GM18505 (cell line): ENCODE measurements around the gene FAM227B.
"Not testable (repeated sequence)": the region's sequence is repeated elsewhere in the genome, so short reads cannot be mapped to it uniquely, and the experiment has no call there.

Experiments used
- ATAC-seq: cut with Tn5 transposase; IDR thresholded peaks from one replicate; pipeline ENCODE4 v1.9.1; 2021; ENCODE audit not compliant: unreplicated experiment
- POLR2A ChIP-seq: IDR thresholded peaks from 4 replicates; pipeline ENCODE4 v1.6.1; 2011; ENCODE audit warnings: borderline replicate concordance; ENCODE audit not compliant: insufficient read depth, insufficient read length; ENCODE audit errors: extremely low read depth

FAM227B gene

GRCh38 chr15:49589030-49589429 lies 31.6 kb downstream of the FAM227B start:
- TF ChIP-seq POLR2A: no peak
- peak; percentile 78 for ATAC-seq

- TF ChIP-seq POLR2A: no peak
- ATAC-seq: no peak
Measured at GRCh38 chr15:49573421-49573820, 47.2 kb downstream of the FAM227B start.

- TF ChIP-seq POLR2A: no peak
- ATAC-seq: no peak
Measured at GRCh38 chr15:49570672-49571071, 49.9 kb downstream of the FAM227B start.

- no peak for TF ChIP-seq POLR2A
- ATAC-seq: no peak
Measured at GRCh38 chr15:49570174-49570573, 50.4 kb downstream of the FAM227B start.

GRCh38 chr15:49560045-49560444 lies 60.6 kb downstream of the FAM227B start:
- TF ChIP-seq POLR2A: no peak
- no peak for ATAC-seq

- no peak for TF ChIP-seq POLR2A
- no peak for ATAC-seq
Measured at GRCh38 chr15:49558929-49559328, 61.7 kb downstream of the FAM227B start.

- TF ChIP-seq POLR2A: no peak
- no peak for ATAC-seq
Measured at GRCh38 chr15:49556437-49556836, 64.2 kb downstream of the FAM227B start.

- not testable (repeated sequence) for ATAC-seq
Measured at GRCh38 chr15:49550342-49550741, 70.3 kb downstream of the FAM227B start.

GRCh38 chr15:49538520-49538919 lies 82.1 kb downstream of the FAM227B start:
- no peak for TF ChIP-seq POLR2A
- ATAC-seq: no peak

- no peak for TF ChIP-seq POLR2A
- no peak for ATAC-seq
Measured at GRCh38 chr15:49530092-49530491, 90.5 kb downstream of the FAM227B start.

GRCh38 chr15:49528289-49528688 lies 92.3 kb downstream of the FAM227B start:
- no peak for TF ChIP-seq POLR2A
- no peak for ATAC-seq

GRCh38 chr15:49521802-49522201 lies 98.8 kb downstream of the FAM227B start:
- TF ChIP-seq POLR2A: no peak
- ATAC-seq: no peak

- ATAC-seq: not testable (repeated sequence)
Measured at GRCh38 chr15:49512739-49513138, 107.9 kb downstream of the FAM227B start.

GRCh38 chr15:49507261-49507660 lies 113.4 kb downstream of the FAM227B start:
- ATAC-seq: no peak
- no peak for TF ChIP-seq POLR2A

- ATAC-seq: no peak
- TF ChIP-seq POLR2A: no peak
Measured at GRCh38 chr15:49506341-49506740, 114.3 kb downstream of the FAM227B start.
